K562 (cell line): ENCODE data around the gene ZBTB16. TPM values are rescaled to one million over a fixed set of nuclear protein-coding genes. Genes with fewer than 3 reads are reported as not detected.

Experiments
- ATAC-seq: fragments of 200-7000 bp; cut with Tn5 transposase; 3 replicates; pipeline ENCODE4 v1.9.1; 2020; ENCODE audit warnings: moderate library complexity
- BruUV-seq: library from RNA; stranded (reverse); fragments of 400-500 nt; replicated peaks from 2 replicates; lab custom pipeline; 2021; lab: Mats Ljungman, UMichigan
- CTCF ChIA-PET: fragments of 300-600 bp; formaldehyde crosslinking; extraction: SDS; loops from one replicate; lab custom pipeline; 2021; ENCODE audit warnings: low intra/inter-chr PET ratio; lab: Yijun Ruan, JAX
- POLR2A ChIA-PET: fragments of 300-600, 350-650 bp; sonication (Branson Sonifier 250); formaldehyde crosslinking; extraction: SDS; loops from one replicate; lab custom pipeline; 2021; ENCODE audit warnings: antibody characterized with exemption, inconsistent platforms; lab: Yijun Ruan, JAX
- DNase-seq, 4 experiments: peaks; one replicate each; pipeline versions ENCODE4 v3.0.0 to v3.0.0-alpha.2; 2011 to 2018; ENCODE audit warnings: low spot score in 3 of 4, mixed read lengths in 3 of 4; ENCODE audit errors: extremely low read depth in 1 of 4
- FAIRE-seq: peaks from 2 replicates; lab custom pipeline; 2011; peaks lifted over from hg19 to GRCh38; lab: Jason Lieb, UNC
- H2AFZ ChIP-seq: 2 replicates; pipeline ENCODE4 v1.6.0; 2011; ENCODE audit warnings: low read depth, low read length, control low read depth, inconsistent platforms
- H3K27ac ChIP-seq: fragments of 200-600 bp; 3 replicates; pipeline ENCODE4 v1.8.0; 2011; ENCODE audit warnings: low read depth, mild to moderate bottlenecking, control low read depth, inconsistent platforms, low read length, moderate library complexity, mixed read lengths; ENCODE audit errors: extremely low read depth
- H3K27me3 ChIP-seq, 2 experiments: fragments of 300-600 bp in 1 of 2; 2 replicates in 1 of 2; 3 replicates in 1 of 2; pipeline versions ENCODE4 v1.6.0 to v1.8.0; 2011; ENCODE audit warnings: inconsistent platforms in 2 of 2, low read length in 2 of 2, mild to moderate bottlenecking in 1 of 2, mixed read lengths in 1 of 2, moderate library complexity in 1 of 2; ENCODE audit not compliant: control insufficient read depth in 2 of 2, insufficient read depth in 2 of 2
- H3K36me3 ChIP-seq: fragments of 300-600 bp; 3 replicates; pipeline ENCODE4 v1.8.0; 2011; ENCODE audit warnings: mild to moderate bottlenecking, low read length, inconsistent platforms; ENCODE audit not compliant: control insufficient read depth, insufficient read depth
- H3K4me1 ChIP-seq, 2 experiments: fragments of 200-600 bp in 1 of 2; replicated peaks in 1 of 2; 2 replicates in 1 of 2; 3 replicates in 1 of 2; pipeline versions ENCODE4 v1.5.1 to v1.8.0; 2011; ENCODE audit warnings: inconsistent platforms in 2 of 2, low read length in 2 of 2, mild to moderate bottlenecking in 1 of 2, mixed read lengths in 1 of 2, moderate library complexity in 1 of 2; ENCODE audit not compliant: control insufficient read depth in 2 of 2, insufficient read depth in 2 of 2
- H3K4me2 ChIP-seq: 2 replicates; pipeline ENCODE4 v1.6.1; 2011; ENCODE audit warnings: low read length, control low read depth, inconsistent platforms, mixed read lengths; ENCODE audit not compliant: insufficient read depth
- H3K4me3 ChIP-seq: fragments of 200-600 bp; sonication (generic), shearing (Covaris generic); 2 replicates; pipeline ENCODE4 v1.5.1; 2016; ENCODE audit warnings: control low read depth, inconsistent platforms
- H3K79me2 ChIP-seq: fragments of 200-600 bp; 3 replicates; pipeline ENCODE4 v1.8.0; 2011; ENCODE audit warnings: low read length, inconsistent platforms; ENCODE audit not compliant: control insufficient read depth, insufficient read depth
- H3K9ac ChIP-seq, 2 experiments: 2 replicates each; pipeline versions ENCODE4 v1.6.0 to v1.6.1; 2011; ENCODE audit warnings: low read depth in 2 of 2, low read length in 2 of 2, control low read depth in 1 of 2, inconsistent platforms in 1 of 2, mild to moderate bottlenecking in 1 of 2, mixed read lengths in 1 of 2; ENCODE audit not compliant: insufficient read depth in 1 of 2
- H3K9me1 ChIP-seq: one replicate; pipeline ENCODE4 v1.6.0; 2011; ENCODE audit warnings: inconsistent platforms, mild to moderate bottlenecking, low read length, moderate library complexity; ENCODE audit not compliant: control insufficient read depth, insufficient read depth
- H3K9me3 ChIP-seq: replicated peaks from 2 replicates; pipeline ENCODE4 v1.5.1; 2011; ENCODE audit warnings: low read depth, low read length, inconsistent platforms; ENCODE audit not compliant: control insufficient read depth, insufficient read depth
- H4K20me1 ChIP-seq: replicated peaks from 2 replicates; pipeline ENCODE4 v1.6.1; 2011; ENCODE audit warnings: low read length, inconsistent platforms, mixed read lengths; ENCODE audit not compliant: control insufficient read depth, insufficient read depth
- ATF1 ChIP-seq, 2 experiments: fragments of 450-650 bp in 1 of 2; IDR thresholded peaks; 2 replicates each; pipeline ENCODE4 v1.6.1; 2016; ENCODE audit warnings: missing compliant biosample characterization in 1 of 2, missing genetic modification characterization in 1 of 2
- HDAC3 ChIP-seq: fragments of 450-650 bp; IDR thresholded peaks from 2 replicates; pipeline ENCODE4 v1.6.1; 2018; ENCODE audit warnings: borderline replicate concordance, mild to moderate bottlenecking, moderate library complexity; ENCODE audit not compliant: partially characterized antibody
- HNRNPL ChIP-seq: fragments of 200-400 bp; formaldehyde crosslinking; IDR thresholded peaks from 2 replicates; pipeline ENCODE4 v1.6.1; 2017; ENCODE audit warnings: low read depth, mild to moderate bottlenecking, low read length
- JUNB ChIP-seq: fragments of 450-650 bp; formaldehyde crosslinking; conservative IDR thresholded peaks from 2 replicates; pipeline ENCODE4 v1.4.0; 2020; ENCODE audit warnings: mild to moderate bottlenecking
- SAP30 ChIP-seq: fragments of 200-600 bp; sonication (generic); IDR thresholded peaks from 2 replicates; pipeline ENCODE4 v1.6.1; 2012; ENCODE audit warnings: borderline replicate concordance, low read depth, mild to moderate bottlenecking, moderate library complexity, low read length, control low read depth, inconsistent platforms; ENCODE audit not compliant: insufficient read depth, poor library complexity, severe bottlenecking
- SMARCC2 ChIP-seq: fragments of 450-650 bp; IDR thresholded peaks from 2 replicates; pipeline ENCODE4 v1.6.1; 2017; ENCODE audit warnings: antibody characterized with exemption, moderate library complexity, mild to moderate bottlenecking, low read depth
- SMC3 ChIP-seq: conservative IDR thresholded peaks from 2 replicates; pipeline ENCODE4 v1.6.1; 2011; ENCODE audit warnings: low read depth, low read length, improper control_type of control experiment; ENCODE audit not compliant: insufficient read depth
- STAT5A ChIP-seq: IDR thresholded peaks from 2 replicates; pipeline ENCODE4 v1.6.1; 2012; ENCODE audit warnings: low read length, inconsistent platforms, borderline replicate concordance
- TEAD1 ChIP-seq, 2 experiments: fragments of 450-650 bp in 1 of 2; sonication (generic) in 1 of 2; formaldehyde crosslinking; IDR thresholded peaks; 2 replicates each; pipeline versions ENCODE4 v1.4.0 to v1.8.0; 2020 to 2022; ENCODE audit warnings: mild to moderate bottlenecking in 2 of 2, missing genetic modification reagents in 1 of 2
- ZSCAN32 ChIP-seq: fragments of 450-650 bp; formaldehyde crosslinking; IDR thresholded peaks from 2 replicates; pipeline ENCODE4 v1.4.0; 2020; ENCODE audit warnings: mild to moderate bottlenecking, moderate library complexity
- WGBS: fragments of 100-300 bp; shearing (Covaris generic); methylation state at CpG from one replicate; pipeline ENCODE4 v1.1.6; 2016; ENCODE audit warnings: low coverage, mixed read lengths; ENCODE audit not compliant: insufficient coverage; ENCODE audit errors: missing lambda C conversion rate; 5-methylcytosine and 5-hydroxymethylcytosine counted together
- in situ Hi-C: fragments of 300-500 bp; cut with MboI; formaldehyde crosslinking; loops from 4 replicates; pipeline ENCODE4 v1.15.0; 2018; ENCODE audit warnings: inconsistent platforms, mixed read lengths
- intact Hi-C: fragments of 100-400 bp; cut with micrococcal nuclease; formaldehyde crosslinking; loops from 2 replicates; pipeline ENCODE4 v1.14.2; 2022
- polyA plus RNA-seq, 8 experiments: library from polyadenylated mRNA; depleted of rRNA in 4 of 8; stranded (reverse) in 5 of 8; unstranded in 3 of 8; fragments of >200 nt; fragmentation: Nextera tagmentation in 2 of 8; fragmentation: Illumina TruSeq in 1 of 8; extraction: Ambion mirVana in 2 of 8; extraction: Trizol in 1 of 8; gene quantifications; 2 replicates each; pipeline versions ENCODE4 v1.2.1 to v1.2.3, GENCODE V29; 2011 to 2014; ENCODE audit warnings: inconsistent platforms in 1 of 8, missing spikeins in 1 of 8
- total RNA-seq, 7 experiments: library from RNA; depleted of rRNA in 6 of 7; stranded (reverse); fragments of >200 nt in 6 of 7; fragmentation: Illumina TruSeq in 2 of 7; extraction: Trizol in 2 of 7; gene quantifications; 2 replicates each; pipeline versions ENCODE4 v1.2.1 to v1.2.3, GENCODE V29; 2011 to 2021; ENCODE audit warnings: low replicate concordance in 1 of 7

Gene ZBTB16
- total and polyA plus RNA-seq, 9 of the 15 experiments (the other 6 are each of a cell fraction or from before 2014, with no cell fraction given), result 0.06 to 0.40 (median 0.24) TPM; not detected in 4

DNA sequence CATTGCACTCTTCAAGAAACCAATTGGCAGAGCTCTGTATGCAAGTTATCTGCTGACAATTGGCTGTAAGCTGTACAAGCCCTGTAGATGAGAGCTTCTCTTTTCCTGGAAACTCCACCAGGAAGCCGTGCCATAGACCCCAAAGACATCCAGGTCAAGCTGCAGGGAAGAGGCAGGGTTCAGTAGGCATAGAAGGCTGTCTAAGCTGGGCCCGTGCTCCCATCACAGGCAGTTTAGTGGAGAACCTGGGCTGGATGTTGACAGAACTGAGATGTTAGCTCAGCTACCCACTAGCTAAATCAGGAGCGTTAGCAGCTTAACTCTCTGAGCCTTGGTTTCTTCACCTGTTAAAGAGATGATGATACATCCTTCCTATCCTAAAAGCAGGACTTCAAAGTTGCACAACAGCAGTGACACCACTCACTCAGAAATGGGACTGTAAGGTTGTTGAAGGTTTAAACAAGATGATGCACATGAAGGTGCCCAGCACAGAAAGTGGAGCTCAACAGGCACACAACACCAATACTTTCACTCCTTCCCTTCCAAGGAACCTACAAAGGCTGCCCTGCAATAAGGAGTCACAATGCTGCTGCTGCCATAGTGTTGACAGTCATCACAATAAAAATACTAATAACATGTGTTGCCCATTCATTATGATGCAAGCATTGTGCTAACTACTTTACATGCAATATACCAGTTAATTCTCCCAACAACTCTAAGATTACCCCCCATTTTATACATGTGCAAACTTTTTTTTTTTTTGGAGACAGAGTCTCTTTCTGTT is 115.4 kb downstream of the ZBTB16 start:
- Histone ChIP-seq H2AFZ (no peak overlapping the region), H3K4me2 (no peak overlapping the region), H3K9me3 (no peaks in the 10 kb centered on the region), H3K9me1 (no peaks in the 10 kb centered on the region), H3K4me3 (no peak overlapping the region), H4K20me1 (no peaks in the 10 kb centered on the region), H3K4me1 (peaks cover 0 to 3% of the 10 kb centered on the region in 2 experiments; a peak in 1 of 5 replicates), H3K36me3 (no peaks in the 10 kb centered on the region), H3K27ac (no peak overlapping the region), H3K79me2 (no peaks in the 10 kb centered on the region), H3K27me3 (peaks cover 25 to 64% of the 10 kb centered on the region in 2 experiments; a peak in 4 of 5 replicates), H3K9ac (no peak overlapping the region)
- ATAC-seq, result no peak
- no peak for DNase-seq
- TF ChIP-seq ZSCAN32 (CRISPR knock-in tag), result no peak
- TF ChIP-seq STAT5A, result no peak
- no peak for TF ChIP-seq HDAC3
- no peak for TF ChIP-seq SMARCC2
- no peak for TF ChIP-seq TEAD1 (CRISPR knock-in tag; IDR thresholded peaks at IDR 0.05)
- no peak for TF ChIP-seq HNRNPL
- TF ChIP-seq JUNB (CRISPR knock-in tag), result no peak
- TF ChIP-seq SAP30, result no peak
- TF ChIP-seq ATF1 (CRISPR knock-in tag; IDR thresholded peaks at IDR 0.05), result no peak
- no peak for TF ChIP-seq ATF1 (tag; IDR thresholded peaks at IDR 0.05)
- TF ChIP-seq SMC3, result no peak
- intact Hi-C loops, result loop anchor here (5.0 kb wide), 1 partner anchor 138 kb away; no protein-coding TSS in a partner anchor
- 3% methylated on average over 3 of the region's 3 CpGs for WGBS
- in situ Hi-C loops, result no loop called here
- ChIA-PET POLR2A (interaction anchor here (0.6 to 1.6 kb wide), 6 partner anchors 9 to 375 kb away, joined by 3 to 6 read pairs (median 3); no protein-coding TSS in a partner anchor), CTCF (no interaction called here)
- BruUV-seq, result no TSS peak
- no peak for FAIRE-seq
